Measurements from ENCODE around the gene ADIPOR2.

The ADIPOR2 gene

GRCh38 chr12:1738446-1738845 lies 47.6 kb downstream of the ADIPOR2 start:
- TF ChIP-seq GATA2 (IDR thresholded peaks at IDR 0.05; ENCODE audit: low read depth, low read length): no peak
- no peak for TF ChIP-seq GATA3 (IDR thresholded peaks at IDR 0.05; ENCODE audit: low read depth, low read length)

- TF ChIP-seq GATA2 (IDR thresholded peaks at IDR 0.05; ENCODE audit: low read depth, low read length) (no peak), GATA3 (IDR thresholded peaks at IDR 0.05; ENCODE audit: low read depth, low read length) (no peak)
These were observed 48.5 kb downstream of the ADIPOR2 start for GRCh38 chr12:1739368-1739767.

- TF ChIP-seq GATA2 (IDR thresholded peaks at IDR 0.05; ENCODE audit: low read depth, low read length): no peak
- TF ChIP-seq GATA3 (IDR thresholded peaks at IDR 0.05; ENCODE audit: low read depth, low read length): no peak
These were observed 49.5 kb downstream of the ADIPOR2 start for GRCh38 chr12:1740161-1740948.

- TF ChIP-seq GATA2 (IDR thresholded peaks at IDR 0.05; ENCODE audit: low read depth, low read length) (no peak), GATA3 (IDR thresholded peaks at IDR 0.05; ENCODE audit: low read depth, low read length) (no peak)
These were observed 50.5 kb downstream of the ADIPOR2 start for GRCh38 chr12:1741154-1741949.

GRCh38 chr12:1744932-1745331 lies 54.1 kb downstream of the ADIPOR2 start:
- TF ChIP-seq GATA3 (IDR thresholded peaks at IDR 0.05; ENCODE audit: low read depth, low read length): no peak
- TF ChIP-seq GATA2 (IDR thresholded peaks at IDR 0.05; ENCODE audit: low read depth, low read length): no peak

GRCh38 chr12:1747609-1748008 lies 56.7 kb downstream of the ADIPOR2 start:
- TF ChIP-seq GATA2 (IDR thresholded peaks at IDR 0.05; ENCODE audit: low read depth, low read length) (no peak), GATA3 (IDR thresholded peaks at IDR 0.05; ENCODE audit: low read depth, low read length) (no peak)

- TF ChIP-seq GATA3 (IDR thresholded peaks at IDR 0.05; ENCODE audit: low read depth, low read length) (no peak), GATA2 (IDR thresholded peaks at IDR 0.05; ENCODE audit: low read depth, low read length) (no peak)
These were observed 58.1 kb downstream of the ADIPOR2 start for GRCh38 chr12:1749019-1749418.

- no peak for TF ChIP-seq GATA2 (IDR thresholded peaks at IDR 0.05; ENCODE audit: low read depth, low read length)
- no peak for TF ChIP-seq GATA3 (IDR thresholded peaks at IDR 0.05; ENCODE audit: low read depth, low read length)
These were observed 59.4 kb downstream of the ADIPOR2 start for GRCh38 chr12:1750300-1750699.

GRCh38 chr12:1758376-1758775 lies 67.5 kb downstream of the ADIPOR2 start:
- no peak for TF ChIP-seq GATA3 (IDR thresholded peaks at IDR 0.05; ENCODE audit: low read depth, low read length)
- TF ChIP-seq GATA2 (IDR thresholded peaks at IDR 0.05; ENCODE audit: low read depth, low read length): no peak

GRCh38 chr12:1758887-1759286 lies 68.0 kb downstream of the ADIPOR2 start:
- TF ChIP-seq GATA3 (IDR thresholded peaks at IDR 0.05; ENCODE audit: low read depth, low read length): no peak
- TF ChIP-seq GATA2 (IDR thresholded peaks at IDR 0.05; ENCODE audit: low read depth, low read length): no peak

- TF ChIP-seq GATA2 (IDR thresholded peaks at IDR 0.05; ENCODE audit: low read depth, low read length) (no peak), GATA3 (IDR thresholded peaks at IDR 0.05; ENCODE audit: low read depth, low read length) (no peak)
These were observed 69.9 kb downstream of the ADIPOR2 start for GRCh38 chr12:1760566-1761382.

GRCh38 chr12:1761857-1762256 lies 71.0 kb downstream of the ADIPOR2 start:
- TF ChIP-seq GATA2 (IDR thresholded peaks at IDR 0.05; ENCODE audit: low read depth, low read length) (no peak), GATA3 (IDR thresholded peaks at IDR 0.05; ENCODE audit: low read depth, low read length) (no peak)

- TF ChIP-seq GATA2 (IDR thresholded peaks at IDR 0.05; ENCODE audit: low read depth, low read length) (no peak), GATA3 (IDR thresholded peaks at IDR 0.05; ENCODE audit: low read depth, low read length) (no peak)
These were observed 72.3 kb downstream of the ADIPOR2 start for GRCh38 chr12:1763153-1763552.

GRCh38 chr12:1766110-1766509 lies 75.2 kb downstream of the ADIPOR2 start:
- TF ChIP-seq GATA2 (IDR thresholded peaks at IDR 0.05; ENCODE audit: low read depth, low read length) (no peak), GATA3 (IDR thresholded peaks at IDR 0.05; ENCODE audit: low read depth, low read length) (no peak)
